Measurements from ENCODE around the gene VOPP1.

The VOPP1 gene

GRCh38 chr7:55553024-55553345, 19.3 kb downstream of the VOPP1 start:
- DNase-seq: no peak

- DNase-seq: no peak
These were observed 19.8 kb downstream of the VOPP1 start for GRCh38 chr7:55552320-55553023.

- DNase-seq: no peak
These were observed 21.3 kb downstream of the VOPP1 start for GRCh38 chr7:55550841-55551537.

GRCh38 chr7:55550010-55550663, 22.2 kb downstream of the VOPP1 start:
- no peak for DNase-seq

GRCh38 chr7:55549457-55549856, 22.8 kb downstream of the VOPP1 start:
- DNase-seq: no peak

GRCh38 chr7:55548295-55548731, 24.0 kb downstream of the VOPP1 start:
- DNase-seq: no peak

GRCh38 chr7:55546814-55547213, 25.5 kb downstream of the VOPP1 start:
- DNase-seq: no peak

- DNase-seq: no peak
These were observed 26.8 kb downstream of the VOPP1 start for GRCh38 chr7:55545496-55545895.

- DNase-seq: no peak
These were observed 32.0 kb downstream of the VOPP1 start for GRCh38 chr7:55540226-55540858.

GRCh38 chr7:55539380-55539779, 32.9 kb downstream of the VOPP1 start:
- no peak for DNase-seq

GRCh38 chr7:55538538-55538937, 33.8 kb downstream of the VOPP1 start:
- DNase-seq: no peak

GRCh38 chr7:55537458-55537990, 34.8 kb downstream of the VOPP1 start:
- DNase-seq: no peak

GRCh38 chr7:55536619-55537457, 35.5 kb downstream of the VOPP1 start:
- DNase-seq: no peak

GRCh38 chr7:55535617-55536016, 36.7 kb downstream of the VOPP1 start:
- no peak for DNase-seq

- DNase-seq: no peak
These were observed 37.2 kb downstream of the VOPP1 start for GRCh38 chr7:55534916-55535590.

GRCh38 chr7:55534262-55534915, 37.9 kb downstream of the VOPP1 start:
- no peak for DNase-seq

GRCh38 chr7:55533729-55534080, 38.6 kb downstream of the VOPP1 start:
- DNase-seq: no peak

- DNase-seq: no peak
These were observed 39.1 kb downstream of the VOPP1 start for GRCh38 chr7:55533050-55533728.

- DNase-seq: no peak
These were observed 40.0 kb downstream of the VOPP1 start for GRCh38 chr7:55532150-55532917.

GRCh38 chr7:55531536-55531935, 40.8 kb downstream of the VOPP1 start:
- DNase-seq: no peak
